CD4-positive, alpha-beta T cell (primary cell): ENCODE measurements around the gene CACNA1D. TPM values are rescaled to one million over a fixed set of nuclear protein-coding genes. Genes with fewer than 3 reads are reported as not detected.

ENCODE experiments used
- ATAC-seq: fragments of 200-7000 bp; cut with Tn5 transposase; one replicate; pipeline ENCODE4 v1.10.0; 2022; ENCODE audit warnings: mild to moderate bottlenecking; ENCODE audit not compliant: poor library complexity
- CTCF ChIA-PET: fragments of 350-600 bp; sonication (Branson Sonifier 250); formaldehyde crosslinking; loops from one replicate; lab custom pipeline; 2021; ENCODE audit warnings: antibody characterized with exemption, inconsistent platforms; lab: Charles Lee
- POLR2A ChIA-PET: fragments of 350-600 bp; sonication (Branson Sonifier 250); formaldehyde crosslinking; loops from one replicate; lab custom pipeline; 2021; ENCODE audit warnings: antibody characterized with exemption, inconsistent platforms; lab: Charles Lee
- DNase-seq, 14 experiments: peaks; one replicate each; pipeline ENCODE4 v3.0.0-alpha.2; 2013 to 2020; ENCODE audit warnings: mixed read lengths in 2 of 14
- H3K27ac ChIP-seq, 2 donors: one replicate each; pipeline versions ENCODE4 v1.5.1 to v1.7.0; 2013; ENCODE audit warnings: low read length in 2 of 2, low read depth in 1 of 2, mild to moderate bottlenecking in 1 of 2
- H3K27me3 ChIP-seq, 2 experiments: 1 replicate in 1 of 2; 2 replicates in 1 of 2; pipeline versions ENCODE4 v1.6.1 to v1.7.0; 2013; ENCODE audit warnings: low read length in 2 of 2, control low read depth in 1 of 2, mild to moderate bottlenecking in 1 of 2, moderate library complexity in 1 of 2; ENCODE audit not compliant: insufficient read depth in 2 of 2, control insufficient read depth in 1 of 2
- H3K36me3 ChIP-seq: one replicate; pipeline ENCODE4 v1.6.1; 2013; ENCODE audit warnings: low read length, control low read depth; ENCODE audit not compliant: insufficient read depth
- H3K4me1 ChIP-seq: one replicate; pipeline ENCODE4 v1.6.1; 2013; ENCODE audit warnings: low read length, control low read depth; ENCODE audit not compliant: insufficient read depth
- H3K4me3 ChIP-seq: one replicate; pipeline ENCODE4 v1.5.1; 2013; ENCODE audit warnings: mild to moderate bottlenecking, low read length, moderate library complexity
- H3K9me3 ChIP-seq, 2 experiments: 1 replicate in 1 of 2; 2 replicates in 1 of 2; pipeline versions ENCODE4 v1.6.1 to v1.7.0; 2013; ENCODE audit warnings: low read length in 2 of 2, mild to moderate bottlenecking in 2 of 2, control low read depth in 1 of 2, moderate library complexity in 1 of 2; ENCODE audit not compliant: control insufficient read depth in 1 of 2, insufficient read depth in 1 of 2
- H3K27ac Mint-ChIP-seq: one replicate; pipeline ENCODE4 v1.8.0; 2020; ENCODE audit warnings: mixed read lengths
- H3K27me3 Mint-ChIP-seq: one replicate; pipeline ENCODE4 v1.8.0; 2021; ENCODE audit warnings: mixed read lengths
- H3K36me3 Mint-ChIP-seq: one replicate; pipeline ENCODE4 v1.8.0; 2021; ENCODE audit warnings: low read depth, mixed read lengths
- H3K4me1 Mint-ChIP-seq: one replicate; pipeline ENCODE4 v1.8.0; 2021; ENCODE audit warnings: low read depth, mixed read lengths
- H3K4me3 Mint-ChIP-seq: one replicate; pipeline ENCODE4 v1.8.0; 2020; ENCODE audit warnings: mild to moderate bottlenecking, mixed read lengths
- H3K9me3 Mint-ChIP-seq: one replicate; pipeline ENCODE4 v1.8.0; 2020; ENCODE audit warnings: mixed read lengths
- intact Hi-C, 2 experiments: fragments of 100-400 bp; cut with DNase I in 1 of 2; cut with micrococcal nuclease in 1 of 2; formaldehyde crosslinking; loops; one replicate each; pipeline versions ENCODE4 v1.15.1 to v1.9.0; 2023 to 2025; cut with DNase I, micrococcal nuclease
- total RNA-seq, 174 experiments: library from RNA in 2 of 174; stranded (reverse) in 2 of 174; gene quantifications; one replicate each; pipeline ENCODE4 v1.2.3 and lab custom pipeline; 2021 to 2026
- TF ChIP-seq, protein P1 (sequence below): fragments of 200-600 bp; IDR thresholded peaks from one replicate; pipeline ENCODE4 v1.8.0; 2022; ENCODE audit warnings: antibody characterized with exemption, mild to moderate bottlenecking

The CACNA1D gene
- total RNA-seq, 2 experiments from 2014 or later, result not detected

DNA sequence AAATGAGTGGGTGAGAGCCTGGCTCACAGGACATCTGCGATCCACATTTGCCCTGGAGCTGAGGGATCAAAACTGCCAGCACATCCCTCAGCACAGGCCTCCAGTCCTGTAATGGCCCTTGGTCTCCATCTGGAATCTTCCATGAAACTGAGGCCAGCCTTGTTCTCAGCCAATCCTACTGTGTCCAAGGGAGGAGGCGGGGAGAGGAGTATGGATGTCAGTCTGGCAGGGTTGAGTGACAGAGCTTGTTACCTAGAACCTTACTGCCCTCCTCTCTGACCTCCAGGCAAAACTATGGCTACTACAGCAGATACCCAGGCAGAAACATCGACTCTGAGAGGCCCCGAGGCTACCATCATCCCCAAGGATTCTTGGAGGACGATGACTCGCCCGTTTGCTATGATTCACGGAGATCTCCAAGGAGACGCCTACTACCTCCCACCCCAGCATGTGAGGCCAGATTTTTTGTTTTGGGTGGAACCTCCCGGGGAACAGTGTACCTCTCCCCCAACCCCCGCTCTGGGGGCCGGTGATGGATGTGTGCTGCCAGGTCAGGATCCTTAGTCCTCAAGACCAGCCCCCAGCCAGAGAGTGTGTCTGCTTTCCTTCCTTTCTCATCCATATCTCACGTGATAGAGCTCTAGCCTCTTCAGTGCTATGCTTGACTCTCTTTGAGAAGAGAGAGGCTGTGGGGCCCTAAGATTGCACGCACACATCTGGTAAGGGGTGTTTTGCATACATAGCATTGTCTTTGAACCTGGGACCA lies 310.5 kb downstream of the CACNA1D start:
- Mint-ChIP-seq H3K4me3 (no peak overlapping the region), H3K9me3 (no peaks in the 10 kb centered on the region), H3K4me1 (no peaks in the 10 kb centered on the region), H3K27ac (no peak overlapping the region), H3K36me3 (no peaks in the 10 kb centered on the region), H3K27me3 (peaks cover 16% of the 10 kb centered on the region)
- ATAC-seq, result no peak
- Histone ChIP-seq H3K9me3 (no peaks in the 10 kb centered on the region), H3K27ac (no peak overlapping the region), H3K4me1 (no peaks in the 10 kb centered on the region), H3K27me3 (no peaks in the 10 kb centered on the region), H3K4me3 (no peak overlapping the region), H3K36me3 (no peaks in the 10 kb centered on the region)
- CTCF ChIA-PET, result no interaction called here
- POLR2A ChIA-PET, result no interaction called here
- TF ChIP-seq, protein P1, sequence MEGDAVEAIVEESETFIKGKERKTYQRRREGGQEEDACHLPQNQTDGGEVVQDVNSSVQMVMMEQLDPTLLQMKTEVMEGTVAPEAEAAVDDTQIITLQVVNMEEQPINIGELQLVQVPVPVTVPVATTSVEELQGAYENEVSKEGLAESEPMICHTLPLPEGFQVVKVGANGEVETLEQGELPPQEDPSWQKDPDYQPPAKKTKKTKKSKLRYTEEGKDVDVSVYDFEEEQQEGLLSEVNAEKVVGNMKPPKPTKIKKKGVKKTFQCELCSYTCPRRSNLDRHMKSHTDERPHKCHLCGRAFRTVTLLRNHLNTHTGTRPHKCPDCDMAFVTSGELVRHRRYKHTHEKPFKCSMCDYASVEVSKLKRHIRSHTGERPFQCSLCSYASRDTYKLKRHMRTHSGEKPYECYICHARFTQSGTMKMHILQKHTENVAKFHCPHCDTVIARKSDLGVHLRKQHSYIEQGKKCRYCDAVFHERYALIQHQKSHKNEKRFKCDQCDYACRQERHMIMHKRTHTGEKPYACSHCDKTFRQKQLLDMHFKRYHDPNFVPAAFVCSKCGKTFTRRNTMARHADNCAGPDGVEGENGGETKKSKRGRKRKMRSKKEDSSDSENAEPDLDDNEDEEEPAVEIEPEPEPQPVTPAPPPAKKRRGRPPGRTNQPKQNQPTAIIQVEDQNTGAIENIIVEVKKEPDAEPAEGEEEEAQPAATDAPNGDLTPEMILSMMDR, result no peak
- no peak for DNase-seq
- intact Hi-C loops, result no loop called here

DNA sequence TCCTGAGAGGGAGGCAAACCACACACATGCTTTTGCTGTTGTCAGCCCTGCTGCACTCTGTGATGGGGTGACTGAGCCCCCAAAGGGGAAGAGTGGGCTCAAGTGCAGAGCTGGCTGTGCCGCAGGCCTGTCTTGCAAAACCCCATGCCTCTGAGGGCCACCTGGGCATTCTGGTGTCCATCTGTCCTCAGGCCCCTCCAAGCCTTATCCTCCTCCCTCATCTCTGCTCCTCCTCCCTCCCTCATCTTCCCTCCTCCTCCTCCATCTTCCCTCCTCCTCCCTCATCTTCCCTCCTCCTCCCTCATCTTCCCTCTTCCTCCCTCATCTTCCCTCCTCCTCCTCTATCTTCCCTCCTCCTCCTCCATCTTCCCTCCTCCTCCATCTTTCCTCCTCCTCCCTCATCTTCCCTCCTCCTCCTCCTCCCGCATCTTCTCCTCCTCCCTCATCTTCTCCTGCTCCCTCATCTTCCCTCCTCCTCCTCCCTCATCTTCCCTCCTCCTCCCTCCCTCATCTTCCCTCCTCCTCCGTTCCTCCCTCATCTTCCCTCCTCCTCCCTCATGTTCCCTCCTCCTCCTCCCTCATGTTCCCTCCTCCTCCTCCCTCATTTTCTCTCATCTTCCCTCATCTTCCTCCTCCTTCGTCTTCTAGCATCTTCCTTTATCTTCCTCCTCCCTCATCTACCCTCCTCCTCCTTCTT lies 311.2 kb downstream of the CACNA1D start:
- H3K27ac Mint-ChIP-seq, result no peak overlapping the region
- H3K27me3 Mint-ChIP-seq, result peaks cover 14% of the 10 kb centered on the region
- Histone ChIP-seq H3K4me3 (no peak overlapping the region), H3K27ac (no peak overlapping the region), H3K4me1 (no peaks in the 10 kb centered on the region), H3K9me3 (no peaks in the 10 kb centered on the region), H3K27me3 (no peaks in the 10 kb centered on the region), H3K36me3 (no peaks in the 10 kb centered on the region)
- no peak for DNase-seq
- no peaks in the 10 kb centered on the region for H3K4me1 Mint-ChIP-seq
- H3K4me3 Mint-ChIP-seq, result no peak overlapping the region
- ChIA-PET CTCF (no interaction called here), POLR2A (no interaction called here)
- no peaks in the 10 kb centered on the region for H3K9me3 Mint-ChIP-seq
- no peaks in the 10 kb centered on the region for H3K36me3 Mint-ChIP-seq
- ATAC-seq, result no peak
- TF ChIP-seq, protein P1, result no peak
- intact Hi-C loops, result no loop called here

DNA sequence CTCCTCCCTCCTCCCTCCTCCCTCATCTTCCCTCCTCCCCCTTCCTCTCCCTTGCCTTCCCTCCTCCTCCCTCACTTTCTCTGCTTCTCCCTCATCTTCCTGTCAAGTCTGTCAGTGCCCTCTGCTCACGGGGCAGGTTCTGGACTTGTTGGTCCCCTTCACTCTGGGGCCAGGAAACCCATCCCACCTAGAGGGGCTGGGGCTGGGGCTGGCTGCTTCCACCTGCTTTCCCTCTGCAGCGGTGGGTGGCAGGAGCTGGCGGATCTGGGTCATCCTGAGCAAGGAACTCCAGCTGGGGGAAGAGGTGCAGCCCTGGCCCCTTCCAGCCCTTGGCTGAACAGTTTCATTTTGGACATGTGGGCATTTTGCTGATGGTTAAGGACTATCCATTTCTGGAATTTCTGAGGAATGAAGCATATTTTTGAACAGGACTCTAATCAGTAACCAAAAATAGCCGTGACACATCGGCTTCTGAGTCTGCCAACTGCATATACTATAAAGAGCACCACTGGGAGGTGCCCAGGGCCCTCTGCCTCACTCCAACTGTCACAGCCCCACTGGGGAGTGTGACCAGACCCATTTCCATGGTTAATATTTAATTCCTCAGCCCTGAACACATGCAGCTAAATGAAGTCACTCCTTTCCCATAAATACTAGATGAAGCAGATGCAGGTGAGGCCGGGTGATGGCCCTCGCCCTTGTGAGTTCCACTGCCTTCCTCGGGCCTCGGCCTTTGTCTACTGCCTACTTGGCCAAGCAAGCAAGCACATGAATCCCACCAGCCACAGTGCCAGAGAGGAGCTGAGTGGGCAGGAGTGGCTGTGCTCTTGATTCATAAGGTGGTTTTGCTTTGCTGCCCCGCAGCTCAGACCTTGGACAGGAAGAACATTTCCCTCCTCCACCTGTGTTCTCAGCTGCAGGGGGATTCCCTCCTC lies 312.0 kb downstream of the CACNA1D start:
- CTCF ChIA-PET, result no interaction called here
- H3K27ac ChIP-seq, result no peak overlapping the region
- intact Hi-C loops, result no loop called here
- no peak for ATAC-seq
- H3K4me1 ChIP-seq, result no peaks in the 10 kb centered on the region
- no peak overlapping the region for H3K4me3 ChIP-seq
- POLR2A ChIA-PET, result no interaction called here
- Mint-ChIP-seq H3K36me3 (no peaks in the 10 kb centered on the region), H3K27ac (no peak overlapping the region), H3K4me3 (no peak overlapping the region), H3K9me3 (no peaks in the 10 kb centered on the region), H3K4me1 (no peaks in the 10 kb centered on the region), H3K27me3 (peaks cover 10% of the 10 kb centered on the region)
- no peaks in the 10 kb centered on the region for H3K36me3 ChIP-seq
- H3K9me3 ChIP-seq, result no peaks in the 10 kb centered on the region
- no peak for DNase-seq
- TF ChIP-seq, protein P1, result no peak
- H3K27me3 ChIP-seq, result no peaks in the 10 kb centered on the region
